B cell (primary cell): ENCODE results near the gene AKT3. TPM values are rescaled to one million over a fixed set of nuclear protein-coding genes. Genes with fewer than 3 reads are reported as not detected.

Experiments used
- ATAC-seq: fragments of 200-7000 bp; cut with Tn5 transposase; one replicate; pipeline ENCODE4 v1.10.0; 2021; ENCODE audit warnings: low read depth, mild to moderate bottlenecking, moderate number of reproducible peaks, moderate library complexity
- CTCF ChIA-PET: fragments of 350-600 bp; sonication (Branson Sonifier 250); formaldehyde crosslinking; loops from one replicate; lab custom pipeline; 2021; ENCODE audit warnings: antibody characterized with exemption, inconsistent platforms; lab: Charles Lee
- POLR2A ChIA-PET: fragments of 350-600 bp; sonication (Branson Sonifier 250); formaldehyde crosslinking; loops from one replicate; lab custom pipeline; 2021; ENCODE audit warnings: antibody characterized with exemption; lab: Charles Lee
- DNase-seq: peaks from one replicate; pipeline ENCODE4 v3.0.0; 2013
- H2AFZ ChIP-seq: 2 replicates; pipeline ENCODE4 v1.6.1; 2012; ENCODE audit warnings: mild to moderate bottlenecking, low read depth, low read length; ENCODE audit not compliant: insufficient read depth, poor library complexity, severe bottlenecking
- H3K27ac ChIP-seq, 2 donors: 1 replicate in 1 of 2; 2 replicates in 1 of 2; pipeline ENCODE4 v1.5.1; 2012 to 2013; ENCODE audit warnings: low read length in 2 of 2, mild to moderate bottlenecking in 2 of 2, moderate library complexity in 1 of 2
- H3K27me3 ChIP-seq, 4 experiments: fragments of 200-600 bp in 1 of 4; sonication (generic) in 1 of 4; replicated peaks in 1 of 4; 1 replicate in 2 of 4; 2 replicates in 2 of 4; pipeline versions ENCODE4 v1.6.1 to v1.7.0; 2013 to 2016; ENCODE audit warnings: low read length in 3 of 4, mild to moderate bottlenecking in 2 of 4, mixed read lengths in 1 of 4, moderate library complexity in 1 of 4; ENCODE audit not compliant: insufficient read depth in 4 of 4, control insufficient read depth in 3 of 4; ENCODE audit errors: control extremely low read depth in 1 of 4
- H3K36me3 ChIP-seq, 2 experiments: replicated peaks in 1 of 2; 1 replicate in 1 of 2; 2 replicates in 1 of 2; pipeline versions ENCODE4 v1.6.1 to v1.7.1; 2013; ENCODE audit warnings: low read length in 1 of 2; ENCODE audit not compliant: insufficient read depth in 2 of 2, control insufficient read depth in 1 of 2; ENCODE audit errors: control extremely low read depth in 1 of 2, extremely low read depth in 1 of 2
- H3K4me1 ChIP-seq, 2 donors: fragments of 200-600 bp in 1 of 2; sonication (generic) in 1 of 2; 1 replicate in 1 of 2; 2 replicates in 1 of 2; pipeline versions ENCODE4 v1.5.1 to v1.6.1; 2013 to 2017; ENCODE audit warnings: low read length in 2 of 2; ENCODE audit not compliant: control insufficient read depth in 2 of 2, insufficient read depth in 2 of 2
- H3K4me2 ChIP-seq: replicated peaks from 2 replicates; pipeline ENCODE3; 2012; ENCODE audit warnings: mild to moderate bottlenecking, low read depth, low read length; ENCODE audit not compliant: poor library complexity, severe bottlenecking
- H3K4me3 ChIP-seq, 5 experiments: fragments of 200-600 bp in 1 of 5; sonication (generic) in 1 of 5; 1 replicate in 3 of 5; 2 replicates in 2 of 5; pipeline versions ENCODE4 v1.5.1 to v1.7.0; 2011 to 2016; ENCODE audit warnings: low read length in 4 of 5, mild to moderate bottlenecking in 4 of 5, low read depth in 2 of 5, control low read depth in 1 of 5, moderate library complexity in 1 of 5; ENCODE audit not compliant: insufficient read depth in 1 of 5; ENCODE audit errors: control extremely low read depth in 1 of 5, extremely low read depth in 1 of 5
- H3K79me2 ChIP-seq: fragments of 200-600 bp; sonication (generic); one replicate; pipeline ENCODE4 v1.6.0; 2016; ENCODE audit warnings: low read length; ENCODE audit not compliant: control insufficient read depth, insufficient read depth
- H3K9ac ChIP-seq: fragments of 200-600 bp; sonication (generic); 2 replicates; pipeline ENCODE4 v1.6.1; 2017; ENCODE audit warnings: mild to moderate bottlenecking, low read length, moderate library complexity
- H3K9me3 ChIP-seq, 3 donors: one replicate each; pipeline versions ENCODE4 v1.6.1 to v1.7.1; 2013; ENCODE audit warnings: low read length in 2 of 3; ENCODE audit not compliant: control insufficient read depth in 2 of 3, insufficient read depth in 1 of 3; ENCODE audit errors: control extremely low read depth in 1 of 3
- H4K20me1 ChIP-seq: 2 replicates; pipeline ENCODE4 v1.6.0; 2012; ENCODE audit warnings: mild to moderate bottlenecking, low read length; ENCODE audit not compliant: insufficient read depth, control insufficient read depth, poor library complexity, severe bottlenecking
- H3K27ac Mint-ChIP-seq: one replicate; pipeline ENCODE4 v1.8.0; 2021; ENCODE audit warnings: mixed read lengths
- H3K27me3 Mint-ChIP-seq: one replicate; pipeline ENCODE4 v1.8.0; 2021; ENCODE audit warnings: mixed read lengths
- H3K4me1 Mint-ChIP-seq: one replicate; pipeline ENCODE4 v1.8.0; 2021; ENCODE audit warnings: mixed read lengths
- H3K4me3 Mint-ChIP-seq: one replicate; pipeline ENCODE4 v1.8.0; 2021; ENCODE audit warnings: mixed read lengths
- H3K9me3 Mint-ChIP-seq: one replicate; pipeline ENCODE4 v1.8.0; 2022; ENCODE audit warnings: mixed read lengths; ENCODE audit not compliant: insufficient read depth
- CTCF ChIP-seq: fragments of 200-600 bp; IDR thresholded peaks from one replicate; pipeline ENCODE4 v1.8.0; 2022; ENCODE audit warnings: antibody characterized with exemption, mild to moderate bottlenecking
- EZH2 ChIP-seq: IDR thresholded peaks from 2 replicates; pipeline ENCODE4 v1.6.1; 2012; ENCODE audit warnings: borderline replicate concordance, low read depth, mild to moderate bottlenecking, moderate library complexity, low read length; ENCODE audit not compliant: insufficient read depth, poor library complexity, severe bottlenecking
- WGBS: methylation state at CpG from one replicate; pipeline ENCODE4 v1.1.5; 2013; ENCODE audit warnings: missing lambda C conversion rate; ENCODE audit not compliant: insufficient coverage; 5-methylcytosine and 5-hydroxymethylcytosine counted together
- intact Hi-C: fragments of 100-400 bp; cut with micrococcal nuclease; formaldehyde crosslinking; loops from one replicate; pipeline ENCODE4 v1.10.0; 2022
- polyA plus RNA-seq: library from polyadenylated mRNA; depleted of rRNA; stranded (reverse); fragments of >200 nt; gene quantifications from 2 replicates; pipeline ENCODE4 v1.2.3, GENCODE V29; 2012
- total RNA-seq, 2 donors: library from RNA; stranded (reverse); fragments of 120-200 nt in 1 of 2; gene quantifications; 1 replicate in 1 of 2; 2 replicates in 1 of 2; pipeline versions ENCODE4 v1.2.3 to v1.2.4, GENCODE V29; 2013 to 2022

AKT3 gene
- total and polyA plus RNA-seq, 2 donors (not counting 1 experiment from before 2014, with no cell fraction given), result 4.4 to 148 TPM

- no peak overlapping the region for H3K27ac ChIP-seq
- Mint-ChIP-seq H3K4me3 (no peak overlapping the region), H3K9me3 (peaks cover 2% of the 10 kb centered on the region), H3K27ac (no peak overlapping the region), H3K27me3 (peaks cover 35% of the 10 kb centered on the region), H3K4me1 (no peaks in the 10 kb centered on the region)
- DNase-seq (no peak), ATAC-seq (no peak)
- H3K4me2 ChIP-seq, result no peak overlapping the region
- no peaks in the 10 kb centered on the region for H4K20me1 ChIP-seq
- no peaks in the 10 kb centered on the region for H3K4me1 ChIP-seq
- H2AFZ ChIP-seq, result no peak overlapping the region
- 80% methylated on average over 1 of the region's 2 CpGs for WGBS
- H3K36me3 ChIP-seq, result no peaks in the 10 kb centered on the region
- peaks cover 0 to 3% (median 0%) of the 10 kb centered on the region in 3 donors for H3K9me3 ChIP-seq
- H3K9ac ChIP-seq, result no peak overlapping the region
- peaks cover 0 to 6% (median 0%) of the 10 kb centered on the region in 4 experiments for H3K27me3 ChIP-seq
- POLR2A ChIA-PET, result interaction anchor here (0.6 kb wide), 1 partner anchor 51 kb away, joined by 3 read pairs; no protein-coding TSS in a partner anchor
- CTCF ChIA-PET, result no interaction called here
- no peak overlapping the region for H3K4me3 ChIP-seq
- intact Hi-C loops, result no loop called here
- TF ChIP-seq EZH2 (no peak), CTCF (no peak)
- H3K79me2 ChIP-seq, result no peaks in the 10 kb centered on the region
Observed at GRCh38 chr1:243896313-243896712, 46.3 kb upstream of the AKT3 start.

GRCh38 chr1:243892456-243892855 is 42.4 kb upstream of the AKT3 start:
- H3K9me3 ChIP-seq, result no peaks in the 10 kb centered on the region
- no peak for TF ChIP-seq EZH2
- no peak for TF ChIP-seq CTCF
- no peaks in the 10 kb centered on the region for H3K4me1 Mint-ChIP-seq
- no peak overlapping the region for H3K9ac ChIP-seq
- no peak overlapping the region for H3K27ac ChIP-seq
- no peak overlapping the region for H3K4me3 Mint-ChIP-seq
- H3K27me3 Mint-ChIP-seq, result peaks cover 42% of the 10 kb centered on the region
- H3K36me3 ChIP-seq, result no peaks in the 10 kb centered on the region
- peaks cover 0 to 5% (median 0%) of the 10 kb centered on the region in 4 experiments for H3K27me3 ChIP-seq
- ChIA-PET CTCF (no interaction called here), POLR2A (interaction anchor here (0.6 kb wide), 1 partner anchor 13 kb away, joined by 4 read pairs; no protein-coding TSS in a partner anchor)
- ATAC-seq, result no peak
- no peak for DNase-seq
- peaks cover under 1% of the 10 kb centered on the region for H3K9me3 Mint-ChIP-seq
- H3K4me2 ChIP-seq, result no peak overlapping the region
- no peaks in the 10 kb centered on the region for H3K4me1 ChIP-seq
- intact Hi-C loops, result no loop called here
- no peaks in the 10 kb centered on the region for H3K79me2 ChIP-seq
- 67% methylated on average over 1 of the region's 3 CpGs for WGBS
- H4K20me1 ChIP-seq, result no peaks in the 10 kb centered on the region
- no peak overlapping the region for H3K4me3 ChIP-seq
- no peak overlapping the region for H3K27ac Mint-ChIP-seq
- H2AFZ ChIP-seq, result no peak overlapping the region
